HEK293 (cell line): ENCODE data around the gene NPHP4.

Source experiments
- CTCF ChIA-PET: fragments of 350-600 bp; formaldehyde crosslinking; extraction: SDS; loops from one replicate; lab custom pipeline; 2021; ENCODE audit warnings: antibody characterized with exemption; lab: Yijun Ruan, JAX
- POLR2A ChIA-PET: fragments of 300-600 bp; formaldehyde crosslinking; extraction: SDS; loops from one replicate; lab custom pipeline; 2020; ENCODE audit warnings: antibody characterized with exemption, inconsistent platforms; lab: Yijun Ruan, JAX
- H3K27ac ChIP-seq: fragments of 200-500 bp; sonication (Bioruptor generic); 2 replicates; pipeline ENCODE4 v1.5.1; 2014; ENCODE audit warnings: low read depth, low read length, control low read depth, inconsistent platforms; ENCODE audit errors: extremely low read depth
- H3K36me3 ChIP-seq, 2 experiments: fragments of 200-500 bp in 1 of 2; sonication (Bioruptor generic) in 1 of 2; 1 replicate in 1 of 2; 2 replicates in 1 of 2; pipeline ENCODE4 v1.5.1; 2014 to 2017; ENCODE audit warnings: inconsistent platforms in 2 of 2, low read length in 2 of 2; ENCODE audit not compliant: control insufficient read depth in 2 of 2, insufficient read depth in 1 of 2
- H3K4me1 ChIP-seq: fragments of 200-500 bp; sonication (Bioruptor generic); 2 replicates; pipeline ENCODE4 v1.5.1; 2014; ENCODE audit warnings: mild to moderate bottlenecking, low read length, inconsistent platforms; ENCODE audit not compliant: control insufficient read depth, insufficient read depth
- H3K4me3 ChIP-seq: 2 replicates; pipeline ENCODE4 v1.5.1; 2011; ENCODE audit warnings: low read depth, mild to moderate bottlenecking, control low read depth, low read length, moderate library complexity
- H3K9me3 ChIP-seq: fragments of 200-500 bp; sonication (Bioruptor generic); 2 replicates; pipeline ENCODE4 v1.5.1; 2014; ENCODE audit warnings: low read depth, low read length, inconsistent platforms; ENCODE audit not compliant: control insufficient read depth, insufficient read depth
- GLI4 ChIP-seq: fragments of 450-650 bp; formaldehyde crosslinking; IDR thresholded peaks from 2 replicates; pipeline ENCODE4 v1.5.1; 2016; ENCODE audit warnings: missing biosample characterization, missing genetic modification characterization
- INSM2 ChIP-seq: fragments of 450-650 bp; formaldehyde crosslinking; IDR thresholded peaks from 2 replicates; pipeline ENCODE4 v1.5.1; 2016; ENCODE audit warnings: missing biosample characterization, missing genetic modification characterization
- OSR2 ChIP-seq: fragments of 450-650 bp; formaldehyde crosslinking; IDR thresholded peaks from 2 replicates; pipeline ENCODE4 v1.5.1; 2016; ENCODE audit warnings: missing biosample characterization, missing genetic modification characterization
- ZBTB17 ChIP-seq: fragments of 450-650 bp; formaldehyde crosslinking; IDR thresholded peaks from 2 replicates; pipeline ENCODE4 v1.5.1; 2016; ENCODE audit warnings: missing biosample characterization, missing genetic modification characterization
- ZNF16 ChIP-seq: fragments of 450-650 bp; formaldehyde crosslinking; IDR thresholded peaks from 2 replicates; pipeline ENCODE4 v1.5.1; 2016; ENCODE audit warnings: low read depth, missing biosample characterization, missing genetic modification characterization
- ZNF169 ChIP-seq: fragments of 450-650 bp; formaldehyde crosslinking; IDR thresholded peaks from 2 replicates; pipeline ENCODE4 v1.5.1; 2016; ENCODE audit warnings: missing biosample characterization, missing genetic modification characterization
- ZNF184 ChIP-seq: fragments of 450-650 bp; IDR thresholded peaks from 2 replicates; pipeline ENCODE4 v1.5.1; 2018; ENCODE audit warnings: missing biosample characterization, mild to moderate bottlenecking, missing genetic modification characterization
- ZNF280C ChIP-seq: fragments of 450-650 bp; formaldehyde crosslinking; IDR thresholded peaks from 2 replicates; pipeline ENCODE4 v1.5.1; 2016; ENCODE audit warnings: missing biosample characterization, missing genetic modification characterization
- ZNF362 ChIP-seq: fragments of 450-650 bp; formaldehyde crosslinking; IDR thresholded peaks from 2 replicates; pipeline ENCODE4 v1.5.1; 2016; ENCODE audit warnings: missing biosample characterization, missing genetic modification characterization
- ZNF48 ChIP-seq: fragments of 450-650 bp; formaldehyde crosslinking; IDR thresholded peaks from 2 replicates; pipeline ENCODE4 v1.5.1; 2016; ENCODE audit warnings: missing biosample characterization, missing genetic modification characterization
- ZNF530 ChIP-seq: fragments of 450-650 bp; formaldehyde crosslinking; IDR thresholded peaks from 2 replicates; pipeline ENCODE4 v1.5.1; 2016; ENCODE audit warnings: low read depth, missing biosample characterization, missing genetic modification characterization
- ZNF544 ChIP-seq: fragments of 450-650 bp; formaldehyde crosslinking; IDR thresholded peaks from 2 replicates; pipeline ENCODE4 v1.5.0; 2017; ENCODE audit warnings: missing biosample characterization, missing genetic modification characterization
- ZNF664 ChIP-seq: fragments of 450-650 bp; formaldehyde crosslinking; IDR thresholded peaks from 2 replicates; pipeline ENCODE4 v1.5.1; 2016; ENCODE audit warnings: missing biosample characterization, missing genetic modification characterization
- ZNF843 ChIP-seq: fragments of 450-650 bp; formaldehyde crosslinking; IDR thresholded peaks from 2 replicates; pipeline ENCODE4 v1.5.1; 2016; ENCODE audit warnings: missing biosample characterization, missing genetic modification characterization
- ZXDB ChIP-seq: fragments of 450-650 bp; formaldehyde crosslinking; IDR thresholded peaks from 2 replicates; pipeline ENCODE4 v1.5.1; 2016; ENCODE audit warnings: missing biosample characterization, missing genetic modification characterization
- TF ChIP-seq, protein P1 (sequence below): fragments of 450-650 bp; formaldehyde crosslinking; IDR thresholded peaks from 2 replicates; pipeline ENCODE4 v1.5.1; 2017; ENCODE audit warnings: missing biosample characterization, missing genetic modification characterization
- TF ChIP-seq, protein P2 (sequence below): IDR thresholded peaks from 2 replicates; pipeline ENCODE4 v1.6.1; 2011; ENCODE audit warnings: mild to moderate bottlenecking, low read depth, low read length, borderline replicate concordance
- TF ChIP-seq, protein P3 (sequence below): fragments of 450-650 bp; formaldehyde crosslinking; IDR thresholded peaks from 2 replicates; pipeline ENCODE4 v1.5.1; 2016; ENCODE audit warnings: missing biosample characterization, missing genetic modification characterization

Gene NPHP4

DNA sequence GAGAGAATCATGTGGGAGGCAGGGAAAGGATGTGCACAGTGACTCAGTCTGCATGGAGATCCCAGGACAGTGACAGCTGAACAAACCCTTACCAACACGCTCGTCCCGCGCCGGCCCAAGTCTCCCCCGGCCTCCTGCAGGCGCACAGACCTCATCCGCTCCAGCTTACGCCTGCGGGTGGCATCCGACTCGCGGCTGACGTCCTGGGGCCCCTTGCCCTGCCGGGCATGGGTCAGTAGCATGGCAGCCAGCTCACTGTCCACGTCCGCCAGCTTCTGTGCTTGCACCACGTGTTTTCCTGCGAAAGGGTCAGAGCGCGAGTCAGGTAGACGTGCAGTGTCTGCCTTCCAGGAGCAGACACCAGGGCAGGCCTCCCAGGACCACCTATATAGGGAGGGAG, 115.2 kb downstream of the NPHP4 start (continued):
- TF ChIP-seq, protein P1, sequence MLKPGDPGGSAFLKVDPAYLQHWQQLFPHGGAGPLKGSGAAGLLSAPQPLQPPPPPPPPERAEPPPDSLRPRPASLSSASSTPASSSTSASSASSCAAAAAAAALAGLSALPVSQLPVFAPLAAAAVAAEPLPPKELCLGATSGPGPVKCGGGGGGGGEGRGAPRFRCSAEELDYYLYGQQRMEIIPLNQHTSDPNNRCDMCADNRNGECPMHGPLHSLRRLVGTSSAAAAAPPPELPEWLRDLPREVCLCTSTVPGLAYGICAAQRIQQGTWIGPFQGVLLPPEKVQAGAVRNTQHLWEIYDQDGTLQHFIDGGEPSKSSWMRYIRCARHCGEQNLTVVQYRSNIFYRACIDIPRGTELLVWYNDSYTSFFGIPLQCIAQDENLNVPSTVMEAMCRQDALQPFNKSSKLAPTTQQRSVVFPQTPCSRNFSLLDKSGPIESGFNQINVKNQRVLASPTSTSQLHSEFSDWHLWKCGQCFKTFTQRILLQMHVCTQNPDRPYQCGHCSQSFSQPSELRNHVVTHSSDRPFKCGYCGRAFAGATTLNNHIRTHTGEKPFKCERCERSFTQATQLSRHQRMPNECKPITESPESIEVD (tag by site-specific recombination), result no peak
- no peak for TF ChIP-seq GLI4 (tag by site-specific recombination)

DNA sequence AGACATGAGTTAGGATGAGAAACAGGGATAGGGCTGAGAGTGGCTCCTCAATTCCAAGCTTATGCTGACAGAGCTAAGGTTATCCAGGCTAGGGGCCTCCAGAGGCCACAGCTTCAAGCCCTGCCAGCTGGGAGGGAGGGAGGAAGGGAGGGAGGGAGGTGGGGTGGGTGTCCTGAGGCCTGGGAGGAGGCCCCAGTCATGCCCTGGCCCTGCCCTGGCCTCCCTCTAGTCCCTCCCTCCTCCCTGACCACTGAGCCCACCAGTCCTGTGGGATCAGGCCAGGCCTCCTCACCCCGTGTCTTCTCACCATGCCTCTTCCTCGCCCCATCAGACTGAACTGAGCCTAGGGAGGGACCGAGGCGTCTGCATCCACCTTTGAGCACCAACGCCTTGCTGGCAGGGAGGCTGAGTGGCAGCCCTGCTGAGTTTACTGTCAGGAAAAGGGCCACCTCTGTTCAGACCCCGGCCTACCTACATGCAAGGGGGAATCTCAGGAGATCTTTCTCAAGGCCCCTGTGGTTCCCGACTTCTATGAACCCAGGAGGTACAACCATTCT, 116.1 kb downstream of the NPHP4 start:
- Histone ChIP-seq H3K9me3 (no peaks in the 10 kb centered on the region), H3K4me1 (no peaks in the 10 kb centered on the region), H3K36me3 (peaks cover 0 to 84% of the 10 kb centered on the region in 2 experiments; a peak in 2 of 3 replicates), H3K4me3 (no peak overlapping the region), H3K27ac (no peak overlapping the region)
- CTCF ChIA-PET, result no interaction called here
- TF ChIP-seq ZNF843 (tag by site-specific recombination), result no peak
- TF ChIP-seq, protein P2, sequence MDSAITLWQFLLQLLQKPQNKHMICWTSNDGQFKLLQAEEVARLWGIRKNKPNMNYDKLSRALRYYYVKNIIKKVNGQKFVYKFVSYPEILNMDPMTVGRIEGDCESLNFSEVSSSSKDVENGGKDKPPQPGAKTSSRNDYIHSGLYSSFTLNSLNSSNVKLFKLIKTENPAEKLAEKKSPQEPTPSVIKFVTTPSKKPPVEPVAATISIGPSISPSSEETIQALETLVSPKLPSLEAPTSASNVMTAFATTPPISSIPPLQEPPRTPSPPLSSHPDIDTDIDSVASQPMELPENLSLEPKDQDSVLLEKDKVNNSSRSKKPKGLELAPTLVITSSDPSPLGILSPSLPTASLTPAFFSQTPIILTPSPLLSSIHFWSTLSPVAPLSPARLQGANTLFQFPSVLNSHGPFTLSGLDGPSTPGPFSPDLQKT, result no peak
- POLR2A ChIA-PET, result no interaction called here

DNA sequence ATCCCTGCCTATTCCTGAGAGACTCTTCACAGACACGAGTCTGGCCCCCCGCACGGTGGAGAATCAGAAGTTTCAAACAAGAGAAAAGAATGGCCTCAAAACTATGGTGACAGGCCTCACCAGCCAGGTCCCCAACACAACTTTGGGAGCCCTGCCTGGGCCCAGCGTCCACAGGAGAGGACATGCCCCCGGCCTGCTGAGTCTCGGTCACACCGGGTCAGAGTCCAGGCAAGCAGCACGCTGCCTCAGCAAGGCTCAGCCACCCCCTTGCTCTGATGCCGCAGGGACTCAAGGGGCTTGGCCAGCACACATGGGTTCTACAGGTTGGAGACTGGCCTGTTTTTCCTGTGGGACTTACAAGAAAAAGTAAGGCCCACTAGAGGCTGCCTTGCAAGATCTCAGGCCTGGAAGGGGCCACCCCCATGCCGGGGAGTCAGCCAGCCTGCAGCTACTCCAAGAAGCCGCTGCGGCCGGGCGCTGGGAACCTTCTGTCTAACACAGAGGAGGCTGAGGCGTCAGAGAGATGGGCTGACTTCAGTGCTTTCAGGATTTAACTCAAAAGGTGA, 116.8 kb downstream of the NPHP4 start:
- Histone ChIP-seq H3K4me3 (no peak overlapping the region), H3K4me1 (no peaks in the 10 kb centered on the region), H3K27ac (no peak overlapping the region), H3K36me3 (peaks cover 0 to 83% of the 10 kb centered on the region in 2 experiments; a peak in 2 of 3 replicates), H3K9me3 (no peaks in the 10 kb centered on the region)
- POLR2A ChIA-PET, result no interaction called here
- CTCF ChIA-PET, result no interaction called here
- TF ChIP-seq ZNF184 (tag by site-specific recombination) (no peak), ZNF664 (tag by site-specific recombination) (no peak), OSR2 (no peak), ZNF48 (no peak), ZNF544 (tag by site-specific recombination) (no peak), ZNF169 (tag by site-specific recombination) (no peak), ZNF280C (tag by site-specific recombination) (no peak), ZNF530 (no peak), ZNF843 (tag by site-specific recombination) (no peak), ZNF362 (tag by site-specific recombination) (no peak), ZBTB17 (no peak), ZXDB (tag by site-specific recombination) (no peak), ZNF16 (no peak), INSM2 (tag by site-specific recombination) (no peak)
- TF ChIP-seq, protein P3, sequence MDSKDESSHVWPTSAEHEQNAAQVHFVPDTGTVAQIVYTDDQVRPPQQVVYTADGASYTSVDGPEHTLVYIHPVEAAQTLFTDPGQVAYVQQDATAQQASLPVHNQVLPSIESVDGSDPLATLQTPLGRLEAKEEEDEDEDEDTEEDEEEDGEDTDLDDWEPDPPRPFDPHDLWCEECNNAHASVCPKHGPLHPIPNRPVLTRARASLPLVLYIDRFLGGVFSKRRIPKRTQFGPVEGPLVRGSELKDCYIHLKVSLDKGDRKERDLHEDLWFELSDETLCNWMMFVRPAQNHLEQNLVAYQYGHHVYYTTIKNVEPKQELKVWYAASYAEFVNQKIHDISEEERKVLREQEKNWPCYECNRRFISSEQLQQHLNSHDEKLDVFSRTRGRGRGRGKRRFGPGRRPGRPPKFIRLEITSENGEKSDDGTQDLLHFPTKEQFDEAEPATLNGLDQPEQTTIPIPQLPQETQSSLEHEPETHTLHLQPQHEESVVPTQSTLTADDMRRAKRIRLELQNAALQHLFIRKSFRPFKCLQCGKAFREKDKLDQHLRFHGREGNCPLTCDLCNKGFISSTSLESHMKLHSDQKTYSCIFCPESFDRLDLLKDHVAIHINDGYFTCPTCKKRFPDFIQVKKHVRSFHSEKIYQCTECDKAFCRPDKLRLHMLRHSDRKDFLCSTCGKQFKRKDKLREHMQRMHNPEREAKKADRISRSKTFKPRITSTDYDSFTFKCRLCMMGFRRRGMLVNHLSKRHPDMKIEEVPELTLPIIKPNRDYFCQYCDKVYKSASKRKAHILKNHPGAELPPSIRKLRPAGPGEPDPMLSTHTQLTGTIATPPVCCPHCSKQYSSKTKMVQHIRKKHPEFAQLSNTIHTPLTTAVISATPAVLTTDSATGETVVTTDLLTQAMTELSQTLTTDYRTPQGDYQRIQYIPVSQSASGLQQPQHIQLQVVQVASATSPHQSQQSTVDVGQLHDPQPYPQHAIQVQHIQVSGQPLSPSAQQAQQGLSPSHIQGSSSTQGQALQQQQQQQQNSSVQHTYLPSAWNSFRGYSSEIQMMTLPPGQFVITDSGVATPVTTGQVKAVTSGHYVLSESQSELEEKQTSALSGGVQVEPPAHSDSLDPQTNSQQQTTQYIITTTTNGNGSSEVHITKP, result no peak
